GM12873 (cell line): ENCODE data around the gene CNOT8.

Experiments used
- TF ChIP-seq, protein P1 (sequence below): IDR thresholded peaks from 2 replicates; pipeline ENCODE4 v1.5.1; 2012; ENCODE audit warnings: low read depth, mild to moderate bottlenecking, moderate library complexity, low read length, control low read depth; ENCODE audit not compliant: insufficient read depth; ENCODE audit errors: missing control alignments

Gene CNOT8

DNA sequence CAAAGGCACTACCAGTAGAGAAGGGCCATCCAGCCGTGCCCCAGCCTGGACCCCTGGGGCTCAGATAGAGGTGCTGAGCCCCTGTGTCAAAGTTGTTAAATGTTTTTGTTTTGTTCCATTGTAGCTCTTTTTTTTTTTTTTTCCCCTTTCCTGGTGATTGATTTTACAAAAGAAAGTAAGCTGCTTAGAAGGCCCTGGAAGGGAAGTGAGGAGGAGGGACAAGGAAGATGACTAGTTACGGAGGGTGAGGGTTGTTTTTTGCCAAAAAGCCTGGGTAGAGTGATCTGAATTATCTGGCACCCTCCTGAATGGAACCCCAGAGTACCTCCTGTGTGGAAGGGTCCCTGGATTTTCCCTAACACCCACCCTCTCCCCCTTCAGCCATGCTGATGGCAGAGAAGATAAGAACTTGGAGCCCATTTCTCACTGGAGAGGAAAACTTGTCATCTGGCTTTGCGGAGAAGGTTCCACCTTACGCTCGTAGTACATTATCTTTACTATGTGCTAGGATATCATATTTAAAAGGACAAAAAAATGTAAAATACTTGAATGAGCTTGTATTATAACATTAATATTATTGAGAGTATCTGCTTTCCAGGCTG lies 41.4 kb upstream of the CNOT8 start:
- TF ChIP-seq, protein P1, sequence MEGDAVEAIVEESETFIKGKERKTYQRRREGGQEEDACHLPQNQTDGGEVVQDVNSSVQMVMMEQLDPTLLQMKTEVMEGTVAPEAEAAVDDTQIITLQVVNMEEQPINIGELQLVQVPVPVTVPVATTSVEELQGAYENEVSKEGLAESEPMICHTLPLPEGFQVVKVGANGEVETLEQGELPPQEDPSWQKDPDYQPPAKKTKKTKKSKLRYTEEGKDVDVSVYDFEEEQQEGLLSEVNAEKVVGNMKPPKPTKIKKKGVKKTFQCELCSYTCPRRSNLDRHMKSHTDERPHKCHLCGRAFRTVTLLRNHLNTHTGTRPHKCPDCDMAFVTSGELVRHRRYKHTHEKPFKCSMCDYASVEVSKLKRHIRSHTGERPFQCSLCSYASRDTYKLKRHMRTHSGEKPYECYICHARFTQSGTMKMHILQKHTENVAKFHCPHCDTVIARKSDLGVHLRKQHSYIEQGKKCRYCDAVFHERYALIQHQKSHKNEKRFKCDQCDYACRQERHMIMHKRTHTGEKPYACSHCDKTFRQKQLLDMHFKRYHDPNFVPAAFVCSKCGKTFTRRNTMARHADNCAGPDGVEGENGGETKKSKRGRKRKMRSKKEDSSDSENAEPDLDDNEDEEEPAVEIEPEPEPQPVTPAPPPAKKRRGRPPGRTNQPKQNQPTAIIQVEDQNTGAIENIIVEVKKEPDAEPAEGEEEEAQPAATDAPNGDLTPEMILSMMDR = no peak

DNA sequence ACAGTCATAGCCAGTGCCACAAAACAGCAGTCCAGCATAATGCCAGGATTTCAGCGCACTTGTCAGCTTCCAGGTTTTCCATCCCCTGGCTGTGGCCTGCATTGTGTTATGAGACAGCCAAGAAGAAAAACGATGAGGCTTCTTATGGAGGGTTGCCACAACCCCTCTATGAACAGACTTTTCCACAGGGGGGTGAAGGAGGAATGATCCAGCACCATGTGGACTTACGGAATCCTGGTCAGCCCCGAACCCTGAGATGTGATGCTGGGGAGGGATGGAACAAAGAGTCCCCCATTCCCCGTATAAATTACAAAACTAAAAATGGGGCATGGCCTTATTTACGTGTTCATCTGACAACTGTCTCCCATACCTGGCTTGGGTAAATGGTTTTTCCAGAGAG lies 40.6 kb upstream of the CNOT8 start:
- TF ChIP-seq, protein P1 = no peak

DNA sequence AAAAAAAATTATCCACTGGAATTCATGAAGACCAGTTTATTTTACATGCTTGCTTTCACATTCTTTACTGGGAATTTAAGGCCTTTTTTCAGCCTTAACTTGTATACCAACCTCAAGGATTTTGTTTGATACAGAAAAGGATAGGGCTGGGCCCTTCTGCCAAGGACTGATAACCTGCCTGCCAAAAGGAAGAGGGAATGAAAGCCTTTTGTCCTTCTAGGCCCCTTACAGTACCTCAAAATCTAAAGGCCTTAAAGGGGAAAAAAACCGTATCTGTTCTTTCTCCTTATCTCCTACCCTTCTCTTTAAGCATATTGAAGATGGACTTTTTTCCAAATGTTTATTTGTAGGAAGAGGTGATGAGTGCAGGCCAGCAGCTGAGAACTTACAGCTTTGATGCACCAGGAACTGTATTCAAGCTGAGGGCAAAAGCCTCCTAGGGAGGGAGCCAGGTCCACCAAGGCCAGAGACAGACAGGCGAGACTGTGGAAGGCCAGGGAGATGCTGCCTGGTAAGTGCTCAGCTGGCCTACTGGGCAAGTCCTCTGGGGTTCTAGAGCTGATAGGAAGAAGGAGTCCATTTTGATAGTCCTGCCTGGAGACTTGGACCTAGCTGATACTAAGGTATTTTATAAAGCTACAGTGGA lies 39.8 kb upstream of the CNOT8 start:
- TF ChIP-seq, protein P1 = no peak

DNA sequence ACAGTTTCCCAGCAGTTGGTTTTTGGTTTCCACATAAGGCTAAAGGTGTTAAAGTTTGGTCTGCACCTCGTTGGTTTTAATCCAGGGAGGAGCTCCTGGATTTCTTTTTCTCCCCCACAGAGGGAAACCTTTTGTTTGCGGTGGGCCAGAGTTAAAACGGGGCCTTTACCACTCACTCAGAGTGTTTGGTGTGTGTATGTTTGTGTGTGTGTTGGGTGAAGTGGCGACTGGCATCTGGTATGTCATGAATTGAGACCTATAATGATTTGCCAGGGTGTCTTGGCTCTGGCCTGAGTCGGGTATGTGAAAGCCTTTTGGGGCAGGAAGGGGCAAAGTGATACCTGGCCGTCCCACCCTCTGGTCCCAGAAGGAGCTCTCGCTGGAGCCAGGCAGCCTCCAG lies 38.9 kb upstream of the CNOT8 start:
- TF ChIP-seq, protein P1 = no peak

DNA sequence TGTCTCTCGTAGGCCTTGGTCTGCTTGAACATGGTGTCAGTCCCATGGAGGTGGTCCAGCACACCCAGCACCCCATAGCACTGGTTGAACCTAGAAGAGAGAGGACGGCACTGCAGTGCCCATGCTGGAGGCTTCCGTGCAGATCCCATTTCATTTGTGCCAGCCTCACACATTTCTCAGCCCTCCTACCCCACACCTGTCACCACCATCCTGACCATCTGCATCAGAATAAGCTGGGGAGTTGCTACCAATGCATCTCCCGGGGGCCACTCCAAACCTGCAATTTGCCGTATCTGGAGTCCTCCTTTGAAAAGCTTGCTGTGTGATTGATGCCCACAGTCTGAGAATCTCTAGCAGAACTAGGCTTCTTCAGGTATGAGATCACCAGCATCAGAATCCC lies 38.0 kb upstream of the CNOT8 start:
- TF ChIP-seq, protein P1 = no peak

DNA sequence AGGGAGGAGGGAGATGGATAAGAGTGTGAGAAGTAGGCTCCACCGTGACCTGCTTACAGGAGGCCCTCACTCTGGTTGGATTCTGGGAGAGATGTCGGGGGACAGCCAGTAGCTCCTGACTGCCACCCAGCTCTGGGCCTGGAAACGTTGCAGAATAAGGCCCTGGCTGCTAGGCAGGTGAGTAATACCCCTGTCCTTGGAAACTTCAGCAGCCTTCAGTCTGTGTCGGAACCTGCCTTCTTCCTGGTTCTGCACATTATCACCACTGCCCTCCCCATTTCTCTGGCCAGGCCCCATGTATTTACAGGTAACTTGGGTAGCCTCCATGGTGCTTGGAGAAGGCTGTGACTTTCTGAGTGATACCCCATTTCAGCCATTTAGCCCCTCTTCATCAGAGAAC lies 34.8 kb upstream of the CNOT8 start:
- TF ChIP-seq, protein P1 = no peak

DNA sequence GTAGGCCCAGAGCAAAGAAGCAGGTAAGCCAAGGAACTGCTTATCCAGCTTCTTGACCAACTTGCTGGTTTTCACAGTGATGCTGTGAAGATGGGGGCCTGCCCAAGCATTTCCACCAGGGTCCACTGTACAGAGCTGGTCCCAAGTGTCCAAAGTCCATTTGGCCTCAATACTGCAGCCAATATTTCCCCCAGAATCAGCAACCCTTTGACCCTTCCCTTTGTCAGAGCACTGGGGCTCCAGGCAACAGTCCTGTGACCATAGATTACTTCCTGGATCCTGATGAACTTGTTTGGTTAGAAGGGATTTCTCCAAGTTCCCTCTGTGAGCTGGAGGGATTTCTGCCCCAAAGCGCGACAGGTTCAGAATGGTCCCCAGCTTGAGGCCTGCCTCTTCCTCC lies 34.4 kb upstream of the CNOT8 start:
- TF ChIP-seq, protein P1 = no peak
